GM12892 (cell line): ENCODE results near the gene PSMC6.
A peak's percentile ranks its signal among the peaks of the same experiment; 100 is the strongest.
"Not testable (repeated sequence)": the region's sequence is repeated elsewhere in the genome, so short reads cannot be mapped to it uniquely, and the experiment has no call there.

Experiments used
- DNase-seq: peaks from one replicate; pipeline ENCODE4 v3.0.0; 2011; ENCODE audit not compliant: insufficient read length
- FAIRE-seq: peaks from 2 replicates; lab custom pipeline; 2011; peaks lifted over from hg19 to GRCh38; lab: Jason Lieb, UNC
- POLR2A ChIP-seq: IDR thresholded peaks from 2 replicates; pipeline ENCODE4 v1.6.1; 2011; ENCODE audit warnings: low read depth, low read length, control low read depth
- POLR2AphosphoS5 ChIP-seq: IDR thresholded peaks from 2 replicates; pipeline ENCODE4 v1.6.1; 2011; ENCODE audit warnings: low read depth, low read length, control low read depth
- TAF1 ChIP-seq: IDR thresholded peaks from 2 replicates; pipeline ENCODE4 v1.6.1; 2011; ENCODE audit warnings: low read depth, mild to moderate bottlenecking, control low read depth, low read length, borderline replicate concordance

PSMC6 gene

GRCh38 chr14:52694761-52695480 lies 12.1 kb upstream of the PSMC6 start:
- no peak for TF ChIP-seq POLR2AphosphoS5
- TF ChIP-seq POLR2A, result 0 out of 2 replicates have a peak, but pooled peaks have one; percentile 13
- no peak for TF ChIP-seq TAF1
- FAIRE-seq (peak; percentile 90), DNase-seq (peak; percentile 28)

GRCh38 chr14:52695481-52696091 lies 11.4 kb upstream of the PSMC6 start, which contains the start of gene ERO1A:
ERO1A (minus strand) TSS chr14:52695558; CDS start chr14:52695481, 77 bp downstream.
- DNase-seq (peak; percentile 50), FAIRE-seq (peak; percentile 62)
- TF ChIP-seq TAF1 (no peak), POLR2A (peak; percentile 73; the same call in 1 of the 2 replicates)

GRCh38 chr14:52700701-52701172 lies 6.3 kb upstream of the PSMC6 start:
- TF ChIP-seq POLR2A (no peak), POLR2AphosphoS5 (no peak), TAF1 (no peak)
- DNase-seq (no peak), FAIRE-seq (no peak)

- DNase-seq (no peak), FAIRE-seq (no peak)
- TF ChIP-seq POLR2AphosphoS5, result no peak
- TF ChIP-seq TAF1, result no peak
- no peak for TF ChIP-seq POLR2A
Observed at GRCh38 chr14:52701223-52701622, 5.8 kb upstream of the PSMC6 start.

GRCh38 chr14:52703225-52703624 lies 3.8 kb upstream of the PSMC6 start:
- TF ChIP-seq POLR2A, result no peak
- TF ChIP-seq TAF1, result no peak
- TF ChIP-seq POLR2AphosphoS5, result no peak
- DNase-seq (no peak), FAIRE-seq (no peak)

GRCh38 chr14:52703664-52704063 lies 3.3 kb upstream of the PSMC6 start:
- FAIRE-seq, result no peak
- no peak for TF ChIP-seq TAF1
- TF ChIP-seq POLR2A, result no peak
- no peak for TF ChIP-seq POLR2AphosphoS5
- no peak for DNase-seq

- FAIRE-seq, result no peak
- DNase-seq, result no peak
- TF ChIP-seq POLR2A (no peak), TAF1 (no peak), POLR2AphosphoS5 (no peak)
Observed at GRCh38 chr14:52706286-52706685, 714 bp upstream of the PSMC6 start.

- no peak for FAIRE-seq
- TF ChIP-seq POLR2AphosphoS5 (no peak), POLR2A (no peak), TAF1 (no peak)
- no peak for DNase-seq
Observed at GRCh38 chr14:52711666-52712065, 4.7 kb downstream of the PSMC6 start.

- TF ChIP-seq TAF1 (no peak), POLR2A (no peak), POLR2AphosphoS5 (no peak)
- peak; percentile 33 for FAIRE-seq
- no peak for DNase-seq
Observed at GRCh38 chr14:52716155-52716554, 9.2 kb downstream of the PSMC6 start.

- DNase-seq (no peak), FAIRE-seq (no peak)
- TF ChIP-seq TAF1, result no peak
- no peak for TF ChIP-seq POLR2AphosphoS5
- TF ChIP-seq POLR2A, result no peak
Observed at GRCh38 chr14:52723514-52724359, 16.7 kb downstream of the PSMC6 start.

GRCh38 chr14:52724360-52724644 lies 17.3 kb downstream of the PSMC6 start:
- no peak for FAIRE-seq
- TF ChIP-seq POLR2A (no peak), TAF1 (no peak), POLR2AphosphoS5 (no peak)
- DNase-seq, result no peak

- DNase-seq, FAIRE-seq: not testable (repeated sequence)
Observed at GRCh38 chr14:52727509-52727908, 20.5 kb downstream of the PSMC6 start.

- FAIRE-seq, DNase-seq: not testable (repeated sequence)
Observed at GRCh38 chr14:52729035-52729434, 22.0 kb downstream of the PSMC6 start.
